Activated CD8-positive, alpha-beta memory T cell treated with anti-CD3 and anti-CD28 coated beads for 24 hours (primary cell): ENCODE results near the gene JAG1.

Source experiments
- DNase-seq: peaks from one replicate; pipeline ENCODE4 v3.0.0-alpha.2; 2020

JAG1 gene

DNA sequence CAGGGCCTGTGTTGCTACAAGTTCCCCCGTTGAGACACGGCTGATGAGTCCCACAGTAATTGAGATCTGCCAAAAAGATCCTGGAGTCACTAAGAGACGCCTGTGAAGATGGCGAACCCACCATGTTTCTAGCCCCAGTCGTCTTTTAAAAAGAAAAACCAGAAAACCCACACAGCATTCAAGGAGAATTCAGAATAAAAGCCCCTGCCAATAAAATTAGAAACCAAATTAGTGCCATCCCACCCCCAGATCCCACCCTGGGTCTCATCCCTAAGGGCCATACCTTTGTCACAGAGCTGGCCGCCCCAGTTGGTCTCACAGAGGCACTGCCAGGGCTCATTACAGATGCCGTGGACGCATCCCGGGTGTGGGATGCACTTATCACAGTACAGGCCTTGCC is 21.6 kb downstream of the JAG1 start:
- DNase-seq = no peak

DNA sequence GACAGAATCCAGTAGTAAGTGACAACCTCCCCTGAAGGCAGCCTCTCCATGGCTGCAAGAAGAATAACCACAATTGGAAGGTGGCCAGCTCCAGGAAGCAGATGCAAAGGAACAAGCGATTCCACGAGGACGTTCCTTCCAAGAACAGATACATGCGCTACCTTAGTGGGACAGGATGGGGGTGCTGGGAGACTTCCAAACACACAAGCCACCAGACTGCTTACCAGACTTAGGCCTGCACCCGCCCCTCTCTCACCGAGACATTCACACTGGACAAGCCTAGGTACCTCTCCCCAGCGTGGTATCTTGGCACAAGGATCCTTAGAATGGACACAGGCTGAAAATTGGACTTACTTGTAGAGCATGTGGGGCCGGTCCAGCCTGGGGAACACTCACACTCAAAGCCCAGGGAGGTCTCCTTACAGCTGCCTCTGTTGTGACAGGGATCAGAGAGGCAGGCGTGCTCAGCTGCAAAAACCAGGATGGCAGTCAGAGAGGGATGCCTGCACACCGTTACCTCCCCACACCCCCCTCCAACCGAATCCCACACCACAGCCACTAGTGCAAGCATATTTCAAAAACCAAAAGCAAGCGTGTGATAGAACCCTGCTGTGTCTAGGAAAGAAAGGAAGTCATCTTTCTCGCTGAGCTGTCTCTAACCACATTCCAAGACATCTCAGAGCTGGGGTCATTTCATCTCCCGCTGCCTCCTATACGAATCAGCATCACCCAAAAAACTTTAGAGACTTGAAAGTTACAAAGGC is 22.4 kb downstream of the JAG1 start:
- no peak for DNase-seq

DNA sequence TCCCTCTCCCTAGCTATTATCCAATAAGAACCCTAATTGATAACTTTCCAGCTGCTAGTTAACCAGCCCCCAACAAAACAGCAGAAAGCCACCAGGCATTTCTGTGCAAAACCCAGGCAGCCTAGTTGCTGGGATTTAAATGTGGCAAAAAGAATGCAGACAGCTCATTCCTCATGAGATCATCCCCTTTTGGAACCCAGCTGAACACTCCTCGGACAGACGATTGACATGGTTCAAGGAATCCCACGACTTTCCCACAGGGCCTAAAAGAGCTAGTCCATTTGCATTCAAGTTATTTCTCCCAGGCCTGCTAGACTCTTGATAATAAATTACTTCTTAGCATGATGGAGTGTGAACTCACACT is 24.0 kb downstream of the JAG1 start:
- no peak for DNase-seq

DNA sequence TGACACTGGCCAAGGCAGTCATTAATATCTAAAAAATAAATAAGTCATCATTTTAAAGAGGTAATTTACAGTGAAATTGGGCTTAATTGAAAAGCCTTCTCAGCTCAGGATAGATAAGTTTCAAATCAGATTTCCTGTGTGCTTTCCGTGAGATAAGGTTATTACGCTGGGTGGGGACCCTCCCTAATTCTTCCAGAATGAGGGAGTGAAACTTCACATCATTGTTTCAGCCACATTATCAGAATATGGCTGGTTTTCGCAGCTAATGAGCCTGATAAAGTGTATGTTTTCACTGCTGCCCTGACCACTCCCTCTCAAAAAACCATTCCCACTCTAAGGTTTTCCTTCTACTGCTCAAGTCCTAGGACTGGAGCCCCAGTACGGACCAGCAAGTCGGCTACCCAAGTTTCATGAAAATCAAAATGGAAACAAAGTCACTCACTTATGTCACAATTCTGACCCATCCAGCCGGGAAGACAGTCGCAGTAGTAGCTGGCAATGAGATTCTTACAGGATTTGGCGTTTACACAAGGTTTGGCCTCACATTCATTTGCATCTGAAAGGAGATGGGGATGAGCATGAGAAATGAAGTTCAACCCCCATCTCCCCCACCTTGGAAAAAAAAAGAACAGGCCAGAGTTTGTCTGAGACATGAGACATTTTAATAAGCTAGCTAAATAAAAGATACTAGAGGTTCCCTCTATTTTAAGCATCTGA is 24.6 kb downstream of the JAG1 start:
- DNase-seq = no peak

DNA sequence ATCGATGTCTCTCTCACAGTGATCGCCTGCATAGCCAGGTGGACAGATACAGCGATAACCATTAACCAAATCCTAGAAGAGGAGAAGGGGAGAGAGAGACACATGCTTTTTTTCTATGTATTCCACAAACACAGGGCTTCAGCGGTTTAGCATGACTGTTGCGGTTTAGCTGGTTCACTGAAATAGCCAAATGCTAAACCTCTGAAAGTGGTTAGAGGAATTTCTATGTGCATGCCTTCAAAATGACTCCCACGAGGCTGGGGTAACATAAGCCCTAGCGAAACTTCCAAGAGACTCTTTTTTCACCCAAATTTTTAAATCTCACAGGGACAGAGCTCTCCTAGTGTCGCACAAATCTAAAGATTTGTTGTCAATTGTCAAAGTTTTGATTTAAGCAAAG is 25.1 kb downstream of the JAG1 start:
- DNase-seq = no peak

DNA sequence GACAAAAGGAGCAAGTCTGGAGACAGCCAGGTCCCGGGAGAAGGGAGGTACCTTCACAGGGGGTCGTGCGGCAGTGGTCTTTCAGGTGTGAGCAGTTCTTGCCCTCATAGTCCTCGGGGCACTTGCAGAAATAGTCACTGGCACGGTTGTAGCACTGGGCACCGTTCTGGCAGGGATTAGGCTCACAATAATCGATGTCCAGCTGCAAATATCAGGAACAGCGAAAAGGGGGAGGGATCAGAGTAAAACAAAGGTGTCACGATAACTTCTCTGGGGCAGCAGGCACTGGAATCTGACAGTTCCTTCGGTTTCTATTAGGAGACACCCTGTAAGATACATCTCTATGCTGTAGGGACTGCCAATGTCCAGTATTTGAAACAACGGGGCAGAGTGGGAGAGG is 25.9 kb downstream of the JAG1 start:
- DNase-seq = no peak

DNA sequence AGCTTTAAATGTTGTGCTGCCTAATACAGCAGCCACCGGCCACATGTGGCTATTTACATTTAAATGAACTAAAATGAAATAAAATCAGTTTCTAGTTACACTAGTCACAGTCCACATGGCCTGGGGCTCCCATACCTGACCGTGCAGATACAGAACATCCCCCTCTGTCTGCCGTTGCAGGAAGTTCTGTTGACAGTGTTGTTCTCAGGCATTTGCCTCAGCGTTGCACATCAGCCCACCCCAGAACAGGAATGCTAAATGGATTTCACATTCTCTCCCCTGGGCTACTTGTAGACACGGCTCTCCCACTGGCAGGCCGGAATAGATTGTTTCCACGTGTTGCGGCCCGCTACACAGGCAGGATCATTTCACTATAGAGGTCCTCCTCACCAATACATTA is 26.3 kb downstream of the JAG1 start:
- no peak for DNase-seq

DNA sequence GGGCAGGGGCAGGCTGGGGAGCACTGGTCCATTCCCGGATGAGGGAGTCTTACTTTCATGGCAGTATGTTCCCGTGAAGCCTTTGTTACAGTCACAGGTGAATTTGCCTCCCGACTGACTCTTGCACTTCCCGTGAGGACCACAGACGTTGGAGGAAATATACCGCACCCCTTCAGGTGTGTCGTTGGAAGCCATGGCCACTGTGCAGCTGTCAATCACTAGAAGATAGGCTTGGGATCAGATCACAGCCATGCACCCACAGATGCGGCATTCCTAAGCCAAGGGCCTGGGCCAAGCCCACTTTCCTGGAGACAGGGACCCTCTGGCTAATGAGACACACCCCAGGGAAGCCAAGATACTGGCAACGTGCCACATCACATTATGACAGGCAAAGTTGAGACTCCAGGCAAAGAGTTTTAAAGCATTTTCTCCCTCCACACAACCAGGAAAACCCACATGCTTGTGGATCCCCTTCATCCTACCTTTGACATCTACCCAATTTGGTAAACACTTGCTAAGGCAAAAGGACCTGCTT is 26.8 kb downstream of the JAG1 start:
- no peak for DNase-seq

DNA sequence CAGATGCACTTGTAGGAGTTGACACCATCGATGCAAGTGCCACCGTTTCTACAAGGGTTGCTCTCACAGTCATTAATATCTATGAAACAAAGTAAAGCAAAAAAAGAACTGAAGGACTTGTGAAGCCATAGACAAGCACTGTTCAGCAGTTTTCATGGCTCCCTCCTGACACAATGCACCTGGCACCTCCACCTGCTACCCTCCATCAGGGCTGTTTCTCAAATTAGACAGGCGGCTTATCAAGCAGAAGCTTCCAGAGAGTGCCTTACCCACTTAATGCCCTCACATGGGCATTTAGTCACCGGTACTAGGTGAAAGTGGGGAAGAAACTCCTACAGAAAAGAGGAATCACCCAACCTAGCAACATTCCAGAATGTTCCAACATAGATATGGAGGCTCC is 27.8 kb downstream of the JAG1 start:
- no peak for DNase-seq

DNA sequence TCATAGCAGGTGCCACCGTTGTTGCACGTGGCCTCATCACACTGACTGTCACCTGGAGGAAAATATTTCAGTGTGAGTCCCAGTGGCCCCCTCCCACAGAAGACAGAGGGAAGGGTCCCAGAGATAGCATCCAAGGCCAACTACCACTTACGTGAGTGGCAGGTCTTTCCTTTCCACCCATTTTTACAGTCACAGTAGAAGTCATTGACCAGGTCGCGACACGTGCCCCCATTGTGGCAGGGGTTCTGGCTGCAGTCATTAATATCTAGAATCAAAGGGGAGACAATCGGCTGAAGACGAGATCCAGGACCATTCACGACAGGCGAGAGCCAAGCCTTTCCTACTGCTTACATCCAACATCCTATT is 28.6 kb downstream of the JAG1 start:
- no peak for DNase-seq

DNA sequence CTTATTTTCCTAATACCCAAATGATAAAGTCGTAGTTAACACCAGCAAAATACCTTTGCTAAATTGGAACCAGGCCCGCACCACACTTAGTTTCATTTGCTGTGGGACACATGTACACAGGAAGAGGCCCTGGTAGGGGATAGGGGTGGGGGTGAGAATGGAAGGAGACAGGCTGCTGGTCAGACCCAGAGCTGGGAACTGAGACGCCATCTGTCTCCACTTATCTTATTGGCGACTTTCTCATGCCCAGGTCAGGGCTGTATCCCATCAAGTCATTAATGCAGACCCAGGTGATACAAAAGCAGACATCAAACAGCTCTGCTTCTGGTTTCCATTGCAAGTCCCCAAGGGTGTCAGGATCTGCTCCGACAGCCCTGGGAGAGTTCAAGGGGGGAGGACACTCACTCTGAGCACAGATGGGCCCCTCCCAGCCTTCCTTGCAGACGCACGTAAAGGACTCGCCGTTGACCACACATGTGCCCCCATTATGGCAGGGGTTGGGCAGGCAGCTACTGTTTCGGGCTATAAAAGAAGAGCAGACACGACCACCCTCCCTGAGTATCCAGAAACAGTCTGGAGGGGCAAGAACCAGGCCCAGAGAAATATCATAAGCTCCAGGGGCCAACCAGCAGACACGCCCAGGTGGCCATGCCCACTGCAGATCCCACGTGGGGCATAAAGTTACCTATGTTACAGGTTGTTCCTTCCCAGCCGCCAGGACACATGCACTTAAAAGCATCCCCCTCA is 29.2 kb downstream of the JAG1 start:
- DNase-seq = no peak

DNA sequence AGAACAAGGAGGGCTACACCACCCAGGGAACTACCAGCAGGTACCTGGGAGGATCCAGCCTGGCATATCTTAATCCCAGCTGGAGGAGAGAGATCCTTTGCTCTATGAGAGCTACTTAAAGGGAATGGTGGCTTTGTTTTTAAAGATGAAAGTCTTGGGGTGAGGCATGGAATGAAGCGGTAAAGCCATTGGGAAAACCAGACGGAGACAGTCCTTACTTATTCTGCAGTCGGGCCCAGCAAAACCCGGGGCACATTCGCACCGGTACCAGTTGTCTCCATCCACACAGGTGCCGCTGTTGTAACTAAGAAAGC is 30.3 kb downstream of the JAG1 start:
- no peak for DNase-seq

DNA sequence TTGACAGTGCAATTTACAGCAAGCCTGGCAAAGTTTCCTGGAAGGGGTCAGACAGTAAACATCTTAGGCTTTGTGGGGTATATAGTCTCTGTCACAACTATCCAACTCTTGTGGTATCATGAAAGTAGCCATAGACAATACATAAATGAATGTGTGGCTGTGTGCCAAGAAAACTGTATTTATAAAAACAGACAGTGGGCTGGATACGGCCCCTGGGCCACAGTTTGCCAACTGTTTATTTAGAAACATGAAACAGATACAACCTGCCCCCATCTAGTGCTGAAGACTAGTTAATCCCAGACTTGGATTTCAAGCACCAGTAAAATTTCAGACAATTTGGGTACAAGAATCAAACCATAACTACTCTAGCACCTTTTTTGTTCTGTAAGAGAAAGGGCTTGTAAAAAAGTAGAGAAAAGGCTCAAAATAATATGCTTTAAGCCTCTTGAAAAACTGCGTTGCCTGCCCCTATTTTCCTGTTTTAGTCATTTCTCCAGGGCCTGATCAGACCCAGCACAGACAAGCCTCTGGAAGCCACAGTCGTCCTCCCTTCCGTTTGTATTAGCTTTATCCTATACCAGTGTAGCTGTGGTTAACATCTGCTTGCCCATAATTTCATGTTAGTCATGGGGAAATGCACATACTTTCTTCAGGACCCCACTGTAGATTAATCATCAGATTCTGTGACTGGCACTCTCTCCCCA is 30.8 kb downstream of the JAG1 start:
- no peak for DNase-seq

DNA sequence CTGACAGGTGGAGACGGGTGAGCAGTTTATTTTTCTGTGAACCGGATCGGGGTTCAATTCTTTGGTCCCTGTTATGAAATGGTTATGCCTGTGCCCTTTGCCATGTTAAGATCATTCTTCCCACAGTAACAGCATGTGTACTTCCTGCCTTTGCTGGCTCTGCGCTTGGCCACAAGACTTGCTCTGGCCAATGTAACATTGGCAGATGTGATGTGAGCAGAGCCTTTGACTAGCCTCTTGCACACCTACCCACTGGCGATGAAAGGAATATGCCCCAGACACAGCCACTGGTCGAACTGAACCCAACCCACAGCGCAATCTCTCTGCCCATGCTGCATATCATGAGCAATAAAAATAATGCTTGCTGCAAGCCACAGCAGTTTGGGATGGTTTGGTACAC is 31.9 kb downstream of the JAG1 start:
- no peak for DNase-seq

DNA sequence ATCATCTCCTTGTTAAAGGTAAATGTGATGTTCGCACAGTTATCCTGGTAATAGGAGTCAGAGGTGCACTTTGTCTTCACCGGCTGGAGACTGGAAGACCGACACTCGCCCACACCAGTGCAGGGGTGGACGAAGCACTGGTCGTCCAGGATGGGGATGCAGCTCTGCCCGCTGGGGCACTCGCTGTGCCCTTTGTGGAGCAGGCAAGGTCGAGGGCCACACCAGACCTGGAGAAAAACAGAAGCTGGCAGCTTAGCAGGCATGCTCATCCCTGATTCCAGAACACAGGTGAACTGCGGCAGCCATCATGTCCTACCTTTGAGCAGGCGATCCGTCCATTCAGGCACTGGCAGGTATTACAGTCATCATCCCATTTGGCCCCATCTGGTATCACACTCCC is 32.3 kb downstream of the JAG1 start:
- no peak for DNase-seq

DNA sequence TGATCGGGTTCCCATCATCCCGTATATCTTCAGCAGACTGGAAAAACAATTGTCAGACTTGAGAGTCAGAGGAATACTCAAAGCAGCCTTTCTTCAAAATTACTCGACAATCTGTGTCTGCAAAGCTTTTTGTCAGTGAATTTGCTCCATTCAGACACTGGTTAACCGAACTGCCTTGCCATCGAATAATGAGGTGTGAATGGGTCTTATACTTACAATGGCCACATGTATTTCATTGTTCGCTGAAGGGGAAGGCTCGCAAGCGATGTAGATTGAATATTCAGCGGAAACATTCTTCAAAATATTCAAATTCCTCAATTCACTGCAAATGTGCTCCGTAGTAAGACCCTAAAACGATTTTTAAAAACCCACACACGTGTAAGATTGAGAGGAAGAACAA is 32.9 kb downstream of the JAG1 start:
- no peak for DNase-seq

DNA sequence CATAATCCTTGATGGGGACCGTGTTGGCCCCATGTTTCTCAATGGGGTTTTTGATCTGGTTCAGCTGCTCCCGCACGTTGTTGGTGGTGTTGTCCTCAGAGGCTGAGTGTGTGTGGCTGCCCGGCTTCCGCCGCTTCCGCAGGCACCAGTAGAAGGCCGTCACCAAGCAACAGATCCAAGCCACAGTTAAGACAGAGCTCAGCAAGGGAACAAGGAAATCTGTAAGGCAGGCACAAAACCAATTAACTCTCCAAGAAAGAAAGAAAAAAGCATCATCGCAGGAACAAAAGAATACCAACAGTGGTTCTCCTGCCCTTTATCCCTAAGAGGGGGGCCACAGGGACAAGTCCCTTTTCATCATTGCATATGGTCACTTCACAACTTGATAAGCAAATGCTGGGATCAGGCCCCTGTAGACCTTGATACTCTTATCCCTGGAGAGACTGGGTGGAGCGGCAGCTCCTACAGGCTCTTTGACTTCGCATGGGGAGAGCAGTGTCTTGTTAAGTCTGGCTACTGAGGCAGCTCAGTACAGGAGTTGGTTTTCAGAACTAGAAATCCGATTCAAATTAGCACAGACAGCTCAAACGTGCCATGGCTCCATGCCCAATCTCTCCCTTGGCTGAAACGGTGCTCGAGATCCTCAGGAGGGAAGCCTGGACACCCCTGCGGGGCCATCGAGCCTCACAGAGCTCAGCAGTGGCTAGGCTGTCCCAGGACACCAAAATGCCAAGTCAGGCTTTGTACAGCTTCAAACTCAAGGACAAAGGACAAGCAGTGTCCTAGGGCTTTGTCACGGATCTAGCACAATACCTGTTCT is 33.9 kb downstream of the JAG1 start:
- no peak for DNase-seq

DNA sequence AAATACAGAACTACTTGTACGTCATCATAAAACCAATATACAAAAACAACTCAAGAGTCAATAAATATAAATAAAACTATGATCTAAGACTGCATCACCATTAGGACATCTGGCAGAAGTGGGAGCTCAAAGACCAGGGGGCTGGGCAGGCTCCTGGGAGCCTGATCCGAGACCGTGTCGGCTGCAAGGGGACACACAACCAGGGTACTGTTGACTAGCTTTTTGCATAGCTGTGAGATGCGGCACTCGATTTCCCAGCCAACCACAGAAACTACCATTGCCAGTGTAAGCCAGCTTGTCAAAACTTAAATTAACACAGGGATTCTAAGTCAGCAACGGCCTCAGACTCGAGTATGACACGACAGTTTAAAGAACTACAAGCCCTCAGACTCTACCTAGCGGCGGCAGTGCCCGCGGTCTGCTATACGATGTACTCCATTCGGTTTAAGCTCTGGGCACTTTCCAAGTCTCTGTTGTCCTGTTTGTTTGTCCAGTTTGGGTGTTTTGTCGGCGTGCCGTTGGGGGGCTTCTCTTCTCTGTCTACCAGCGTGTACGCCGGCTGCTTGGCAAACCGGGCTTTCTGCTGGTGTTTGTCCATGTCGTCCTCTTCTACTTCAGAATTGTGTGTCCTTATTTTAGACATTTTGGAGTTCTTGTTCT is 34.6 kb downstream of the JAG1 start:
- no peak for DNase-seq

DNA sequence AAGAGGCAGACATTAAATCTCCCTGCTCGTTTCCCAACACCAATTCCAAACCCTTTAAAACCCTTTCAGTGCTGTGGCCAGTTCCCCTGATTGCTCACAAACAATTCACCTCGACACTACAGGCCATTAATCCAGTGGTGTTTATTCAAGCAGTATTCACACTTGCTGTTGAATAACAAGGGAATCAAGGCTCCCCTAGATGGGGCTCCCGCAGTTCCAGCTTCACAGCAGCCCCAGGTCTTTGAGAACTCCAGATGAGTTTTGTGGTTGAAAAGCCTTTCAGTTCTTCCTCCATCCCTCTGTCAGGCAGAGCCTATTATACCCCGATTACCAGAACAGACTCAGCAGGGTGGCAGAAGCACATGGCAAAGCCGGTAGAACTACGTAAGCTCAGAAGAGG is 36.2 kb downstream of the JAG1 start:
- DNase-seq = no peak

DNA sequence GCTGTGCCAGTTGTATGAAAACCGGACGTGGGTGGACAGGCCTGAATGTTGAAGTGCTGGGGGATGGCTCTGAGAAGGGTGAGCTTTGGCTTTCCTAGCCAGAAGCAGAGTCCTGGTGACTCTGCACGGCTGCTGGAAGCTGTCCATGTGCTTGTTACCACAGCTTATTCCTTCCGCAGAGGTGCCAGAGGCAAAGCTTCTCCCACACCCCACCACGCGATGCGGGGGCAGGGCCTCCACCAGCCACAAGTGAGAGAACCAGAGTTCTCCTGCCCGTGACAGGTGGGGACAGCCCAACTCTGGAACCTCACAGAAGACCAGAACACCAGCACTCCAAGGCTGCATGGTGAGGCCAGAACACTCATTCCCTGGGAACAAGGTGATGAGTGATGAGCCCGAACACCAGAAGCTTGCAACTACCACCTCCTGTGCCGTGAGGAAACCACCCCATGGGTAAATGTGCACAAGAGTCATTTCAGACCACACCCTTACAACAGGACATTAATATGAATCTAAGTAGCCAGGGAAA is 36.7 kb downstream of the JAG1 start:
- no peak for DNase-seq

DNA sequence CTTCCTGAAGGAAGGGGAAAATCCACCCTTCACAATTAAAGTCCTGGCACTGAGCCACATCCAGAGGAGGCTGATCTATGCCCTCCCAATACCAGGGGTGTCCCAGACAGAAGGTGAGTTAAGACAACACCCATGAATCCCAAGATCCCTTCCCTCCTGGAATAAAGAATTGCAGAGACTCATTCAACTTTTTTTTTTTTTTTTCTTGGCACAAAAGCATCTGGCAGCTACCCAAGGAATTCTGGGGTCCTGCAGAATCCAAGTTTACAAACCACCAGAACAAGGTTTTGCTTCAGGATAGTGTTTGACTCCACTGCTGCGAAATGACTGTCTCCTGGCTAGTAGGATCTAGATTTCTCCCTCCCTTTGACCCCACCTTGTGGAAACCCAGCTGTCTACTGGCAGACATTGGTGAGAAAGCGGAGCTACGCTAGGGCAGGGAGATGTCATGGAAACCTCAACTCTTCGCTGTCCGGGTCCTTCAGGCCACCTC is 37.4 kb downstream of the JAG1 start:
- DNase-seq = no peak
